ENCODE measurements around the gene MYBPC2.

Gene MYBPC2

GRCh38 chr19:50486823-50487515 is 54.3 kb downstream of the MYBPC2 start:
- in situ Hi-C loops (cut with MboI; ENCODE audit: low sequenced_read_pairs, unreplicated experiment) = no loop called here
- no peak for DNase-seq (ENCODE audit: low spot score)
- no peak for TF ChIP-seq CTCF (IDR thresholded peaks at IDR 0.05; ENCODE audit: borderline replicate concordance, control extremely low read depth, extremely low read depth, insufficient read depth, missing control alignments)

- no peak for TF ChIP-seq CTCF (IDR thresholded peaks at IDR 0.05; ENCODE audit: borderline replicate concordance, control extremely low read depth, extremely low read depth, insufficient read depth, missing control alignments)
- in situ Hi-C loops (cut with MboI; ENCODE audit: low sequenced_read_pairs, unreplicated experiment) = no loop called here
- DNase-seq (ENCODE audit: low spot score) = no peak
These were observed 55.9 kb downstream of the MYBPC2 start for GRCh38 chr19:50488389-50489194.

- in situ Hi-C loops (cut with MboI; ENCODE audit: low sequenced_read_pairs, unreplicated experiment) = no loop called here
- no peak for DNase-seq (ENCODE audit: low spot score)
- TF ChIP-seq CTCF (IDR thresholded peaks at IDR 0.05; ENCODE audit: borderline replicate concordance, control extremely low read depth, extremely low read depth, insufficient read depth, missing control alignments) = no peak
These were observed 56.8 kb downstream of the MYBPC2 start for GRCh38 chr19:50489461-50490011.

GRCh38 chr19:50490411-50490811 is 57.7 kb downstream of the MYBPC2 start:
- DNase-seq (ENCODE audit: low spot score) = no peak
- no peak for TF ChIP-seq CTCF (IDR thresholded peaks at IDR 0.05; ENCODE audit: borderline replicate concordance, control extremely low read depth, extremely low read depth, insufficient read depth, missing control alignments)
- in situ Hi-C loops (cut with MboI; ENCODE audit: low sequenced_read_pairs, unreplicated experiment) = no loop called here

- in situ Hi-C loops (cut with MboI; ENCODE audit: low sequenced_read_pairs, unreplicated experiment) = no loop called here
- TF ChIP-seq CTCF (IDR thresholded peaks at IDR 0.05; ENCODE audit: borderline replicate concordance, control extremely low read depth, extremely low read depth, insufficient read depth, missing control alignments) = no peak
- DNase-seq (ENCODE audit: low spot score) = no peak
These were observed 58.3 kb downstream of the MYBPC2 start for GRCh38 chr19:50490991-50491472.

- in situ Hi-C loops (cut with MboI; ENCODE audit: low sequenced_read_pairs, unreplicated experiment) = no loop called here
- TF ChIP-seq CTCF (IDR thresholded peaks at IDR 0.05; ENCODE audit: borderline replicate concordance, control extremely low read depth, extremely low read depth, insufficient read depth, missing control alignments) = no peak
- no peak for DNase-seq (ENCODE audit: low spot score)
These were observed 59.8 kb downstream of the MYBPC2 start for GRCh38 chr19:50492303-50493052.

Data from GM13976 (cell line).